Body of pancreas (tissue), 4 donors: Measurements from ENCODE around the gene KIRREL1.

Experiments used
- CTCF ChIP-seq, 7 experiments: fragments of 450-650 bp in 4 of 7; fragments of 200-600 bp in 3 of 7; sonication (generic) in 3 of 7; IDR thresholded peaks; one replicate each; pipeline ENCODE4 v1.5.1; 2016 to 2019; ENCODE audit warnings: antibody characterized with exemption in 7 of 7
- POLR2A ChIP-seq, 3 donors: fragments of 450-650 bp; IDR thresholded peaks; one replicate each; pipeline ENCODE4 v1.6.1; 2016; ENCODE audit warnings: antibody characterized with exemption in 3 of 3, mild to moderate bottlenecking in 2 of 3

GRCh38 chr1:158019171-158019868, 25.9 kb downstream of the KIRREL1 start:
- TF ChIP-seq POLR2A (IDR thresholded peaks at IDR 0.05) (peak in 1 of 3 donors; percentile 27), CTCF (IDR thresholded peaks at IDR 0.05) (no peak)
